Mesothelial cell of epicardium (in vitro differentiated cells): ENCODE measurements around the gene EIF6. TPM values are rescaled to one million over a fixed set of nuclear protein-coding genes. Genes with fewer than 3 reads are reported as not detected.

Experiments
- DNase-seq, 2 experiments: peaks; one replicate each; pipeline ENCODE4 v3.0.0; 2021; ENCODE audit warnings: low spot score in 2 of 2; ENCODE audit not compliant: unreplicated experiment in 2 of 2
- H3K27ac Mint-ChIP-seq: 2 replicates; pipeline ENCODE4 v1.8.0; 2021; ENCODE audit warnings: mixed read lengths
- H3K27me3 Mint-ChIP-seq: 2 replicates; pipeline ENCODE4 v1.8.0; 2021; ENCODE audit warnings: low read depth, mixed read lengths
- H3K36me3 Mint-ChIP-seq: 2 replicates; pipeline ENCODE4 v1.8.0; 2021; ENCODE audit warnings: mixed read lengths
- H3K4me1 Mint-ChIP-seq: 2 replicates; pipeline ENCODE4 v1.8.0; 2021; ENCODE audit warnings: mixed read lengths
- H3K4me3 Mint-ChIP-seq: 2 replicates; pipeline ENCODE4 v1.8.0; 2021; ENCODE audit warnings: mild to moderate bottlenecking, moderate library complexity, mixed read lengths
- H3K9me3 Mint-ChIP-seq: 2 replicates; pipeline ENCODE4 v1.8.0; 2021; ENCODE audit warnings: mixed read lengths
- CTCF ChIP-seq: fragments of 200-600 bp; sonication (generic); IDR thresholded peaks from one replicate; pipeline ENCODE4 v1.5.0; 2021; ENCODE audit warnings: antibody characterized with exemption; ENCODE audit not compliant: unreplicated experiment
- total RNA-seq: library from RNA; stranded (reverse); gene quantifications from 3 replicates; pipeline ENCODE4 v1.2.1, GENCODE V29; 2021

Gene EIF6
- total RNA-seq, 1 donor from 2014 or later, result 107 TPM

GRCh38 chr20:35295058-35295457 lies 10.5 kb upstream of the EIF6 start:
- no peak for TF ChIP-seq CTCF
- no peak overlapping the region for H3K4me3 Mint-ChIP-seq
- no peak overlapping the region for H3K27ac Mint-ChIP-seq
- no peaks in the 10 kb centered on the region for H3K36me3 Mint-ChIP-seq
- H3K9me3 Mint-ChIP-seq, result no peaks in the 10 kb centered on the region
- DNase-seq, result no peak
- H3K27me3 Mint-ChIP-seq, result peaks cover 12% of the 10 kb centered on the region
- H3K4me1 Mint-ChIP-seq, result no peaks in the 10 kb centered on the region

GRCh38 chr20:35294293-35294685 lies 9.7 kb upstream of the EIF6 start:
- Mint-ChIP-seq H3K9me3 (no peaks in the 10 kb centered on the region), H3K27ac (no peak overlapping the region), H3K27me3 (peaks cover 12% of the 10 kb centered on the region), H3K36me3 (no peaks in the 10 kb centered on the region), H3K4me3 (no peak overlapping the region), H3K4me1 (no peaks in the 10 kb centered on the region)
- no peak for TF ChIP-seq CTCF
- DNase-seq, result no peak

- Mint-ChIP-seq H3K9me3 (no peaks in the 10 kb centered on the region), H3K4me3 (no peak overlapping the region), H3K27ac (no peak overlapping the region)
These were observed 9.0 kb upstream of the EIF6 start for GRCh38 chr20:35293303-35294292.

GRCh38 chr20:35292504-35293285 lies 8.1 kb upstream of the EIF6 start:
- H3K27me3 Mint-ChIP-seq, result peaks cover 8% of the 10 kb centered on the region
- H3K4me1 Mint-ChIP-seq, result no peaks in the 10 kb centered on the region
- H3K4me3 Mint-ChIP-seq, result no peak overlapping the region
- H3K36me3 Mint-ChIP-seq, result no peaks in the 10 kb centered on the region
- no peak for TF ChIP-seq CTCF
- H3K27ac Mint-ChIP-seq, result no peak overlapping the region
- no peaks in the 10 kb centered on the region for H3K9me3 Mint-ChIP-seq
- DNase-seq, result no peak

More at GRCh38 chr20:35293303-35294292, 9.0 kb upstream of the EIF6 start:
- no peaks in the 10 kb centered on the region for H3K4me1 Mint-ChIP-seq
- no peaks in the 10 kb centered on the region for H3K36me3 Mint-ChIP-seq
- no peak for DNase-seq
- peaks cover 9% of the 10 kb centered on the region for H3K27me3 Mint-ChIP-seq
- TF ChIP-seq CTCF, result no peak

GRCh38 chr20:35291654-35292503 lies 7.3 kb upstream of the EIF6 start, which contains the start of gene FAM83C:
Gene FAM83C (minus strand): TSS chr20:35292425. CDS start chr20:35292304, 121 bp downstream.
- Mint-ChIP-seq H3K27me3 (peaks cover 8% of the 10 kb centered on the region), H3K4me1 (no peaks in the 10 kb centered on the region), H3K9me3 (no peaks in the 10 kb centered on the region), H3K27ac (no peak within 1 kb of the TSS), H3K36me3 (no peaks in the 10 kb centered on the region), H3K4me3 (no peak within 1 kb of the TSS)
- TF ChIP-seq CTCF, result no peak
- no peak for DNase-seq
